ENCODE results near the gene CEP162. TPM values are rescaled to one million over a fixed set of nuclear protein-coding genes. Genes with fewer than 3 reads are reported as not detected.

Gene CEP162
- total and polyA plus RNA-seq, 11 donors, result 1.6 to 5.6 (median 4.4) TPM

DNA sequence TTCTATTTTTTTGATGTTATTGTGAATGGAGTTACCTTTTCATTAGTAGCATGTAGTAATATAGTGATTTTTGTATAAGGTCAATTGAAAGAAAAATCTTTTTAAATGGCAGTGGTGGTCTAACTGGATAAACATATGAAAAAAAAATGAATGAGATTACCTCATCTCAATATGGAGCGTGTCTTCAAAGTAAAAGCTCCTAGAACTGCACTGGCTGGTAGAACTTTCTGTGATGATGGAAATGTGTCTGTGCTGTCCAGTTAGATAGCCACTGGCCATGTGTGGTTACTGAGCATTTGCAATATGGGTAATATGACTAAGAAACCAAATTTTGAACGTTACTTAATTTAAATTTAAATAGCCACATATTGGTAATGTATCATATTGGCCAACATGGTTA lies 149.8 kb downstream of the CEP162 start:
- intact Hi-C loops (cut with DNase I), result no loop called here

DNA sequence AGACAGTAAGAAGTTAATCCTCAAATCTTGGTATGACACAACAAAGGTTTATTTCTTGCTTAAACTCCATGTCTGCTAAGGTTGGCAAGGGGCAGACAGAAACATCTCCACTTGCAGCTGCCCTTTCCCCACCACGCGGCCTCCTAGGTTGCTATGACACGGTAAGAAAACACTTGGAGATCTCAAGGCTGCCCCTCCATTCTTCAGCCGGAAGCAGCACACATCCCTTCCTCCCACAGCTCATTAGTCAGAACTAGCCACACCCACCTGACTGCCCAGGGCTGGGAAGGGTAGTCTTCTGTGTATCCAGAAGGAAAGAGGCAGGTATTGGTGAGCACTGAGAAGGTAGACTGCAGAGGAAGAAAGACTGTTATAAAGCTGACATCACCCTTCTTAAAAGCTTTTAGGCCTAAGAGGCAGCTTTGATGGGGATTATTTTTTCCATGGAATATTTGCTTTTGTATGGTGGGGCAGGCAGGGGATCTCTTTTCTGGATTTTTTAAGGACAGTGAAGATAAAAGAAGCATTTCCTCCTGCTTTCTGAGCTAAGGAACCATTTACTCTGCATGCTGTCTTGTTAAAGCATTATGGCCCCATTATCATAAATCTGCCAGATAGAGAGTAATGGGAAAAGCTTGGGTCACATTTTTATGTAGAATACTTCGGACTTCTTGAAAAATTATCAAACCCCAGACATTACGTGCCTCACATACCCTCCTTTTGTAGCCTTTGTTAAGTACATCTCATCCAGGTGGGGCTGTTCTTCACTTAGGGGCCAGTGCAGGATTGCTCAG lies 152.3 kb downstream of the CEP162 start:
- no peaks in the 10 kb centered on the region for H3K4me1 ChIP-seq
- H3K36me3 ChIP-seq, result no peaks in the 10 kb centered on the region
- DNase-seq (no peak), ATAC-seq (no peak)
- 48 to 64% (median 57%) methylated on average over 6 of the region's 6 CpGs for WGBS, 4 donors
- intact Hi-C loops (cut with DNase I), result no loop called here
- no peaks in the 10 kb centered on the region for H3K27me3 ChIP-seq
- H3K27ac ChIP-seq, result no peak overlapping the region
- H3K4me3 ChIP-seq, result no peak overlapping the region
- H3K9me3 ChIP-seq, result peaks cover 0 to 7% (median 0%) of the 10 kb centered on the region in 12 donors
- TF ChIP-seq CTCF (IDR thresholded peaks at IDR 0.05), result no peak
- no peak for TF ChIP-seq POLR2A (IDR thresholded peaks at IDR 0.05)

More for the DNA sequence above, 149.8 kb downstream of the CEP162 start:
- WGBS, 4 donors, result 78 to 82% (median 81%) methylated on average over 2 of the region's 2 CpGs
- DNase-seq (no peak), ATAC-seq (no peak)
- Histone ChIP-seq H3K27ac (no peak overlapping the region), H3K4me1 (no peaks in the 10 kb centered on the region), H3K27me3 (no peaks in the 10 kb centered on the region), H3K4me3 (no peak overlapping the region), H3K9me3 (no peaks in the 10 kb centered on the region), H3K36me3 (no peaks in the 10 kb centered on the region)
- TF ChIP-seq POLR2A (IDR thresholded peaks at IDR 0.05) (no peak), CTCF (IDR thresholded peaks at IDR 0.05) (no peak)

Other genes starting within 250 kb of the CEP162 start
- under 1 TPM in 4 of 9 donors, not detected in 5; 0.12 to 0.28 (median 0.24) TPM for gene MRAP2, start 193.9 kb downstream of the CEP162 start, total RNA-seq
- under 1 TPM in 1 of 2 donors, not detected in 1; 0.23 TPM for gene MRAP2, start 193.9 kb downstream of the CEP162 start, polyA plus RNA-seq

All from heart left ventricle (tissue), 16 donors.